GM12878 (cell line): Measurements from ENCODE around the gene NTN1. TPM values are rescaled to one million over a fixed set of nuclear protein-coding genes. Genes with fewer than 3 reads are reported as not detected.

Source experiments
- ATAC-seq: fragments of 200-7000 bp; cut with Tn5 transposase; 3 replicates; pipeline ENCODE4 v1.9.1; 2020; ENCODE audit warnings: mild to moderate bottlenecking, moderate library complexity
- BruUV-seq: library from RNA; stranded (reverse); fragments of 400-500 nt; replicated peaks from 2 replicates; lab custom pipeline; 2021; lab: Mats Ljungman, UMichigan
- CTCF ChIA-PET: fragments of 300-600 bp; sonication (Branson Sonifier 250); formaldehyde crosslinking; extraction: SDS; loops from one replicate; lab custom pipeline; 2021; ENCODE audit warnings: inconsistent platforms; lab: Yijun Ruan, JAX
- POLR2A ChIA-PET: fragments of 350-600 bp; formaldehyde crosslinking; extraction: SDS; loops from one replicate; lab custom pipeline; 2021; ENCODE audit warnings: inconsistent platforms; lab: Charles Lee
- RAD21 ChIA-PET: fragments of 300-600 bp; sonication (Branson Sonifier 250); formaldehyde crosslinking; loops from one replicate; lab custom pipeline; 2023; ENCODE audit warnings: antibody characterized with exemption; ENCODE audit not compliant: unreplicated experiment; lab: Charles Lee
- SMC1A ChIA-PET: fragments of 300-600 bp; sonication (Branson Sonifier 250); formaldehyde crosslinking; loops from one replicate; lab custom pipeline; 2023; ENCODE audit not compliant: unreplicated experiment, uncharacterized antibody; lab: Charles Lee
- DNase-seq: peaks from one replicate; pipeline ENCODE4 v3.0.0-alpha.2; 2011; ENCODE audit warnings: low read depth, low spot score
- FAIRE-seq: peaks from 3 replicates; lab custom pipeline; 2011; peaks lifted over from hg19 to GRCh38; lab: Jason Lieb, UNC
- H2AFZ ChIP-seq: 2 replicates; pipeline ENCODE4 v1.6.0; 2011; ENCODE audit warnings: low read depth, low read length, control low read depth; ENCODE audit not compliant: control insufficient read depth
- H3K27ac ChIP-seq: 2 replicates; pipeline ENCODE4 v1.5.1; 2011; ENCODE audit warnings: control low read depth; ENCODE audit not compliant: control insufficient read depth, insufficient read depth
- H3K27me3 ChIP-seq, 2 experiments: replicated peaks in 1 of 2; 2 replicates each; pipeline versions ENCODE4 v1.6.0 to v1.6.1; 2011; ENCODE audit warnings: low read length in 1 of 2; ENCODE audit not compliant: control insufficient read depth in 2 of 2, insufficient read depth in 2 of 2
- H3K36me3 ChIP-seq, 2 experiments: 2 replicates each; pipeline ENCODE4 v1.5.1; 2011; ENCODE audit warnings: low read length in 1 of 2; ENCODE audit not compliant: control insufficient read depth in 2 of 2, insufficient read depth in 2 of 2
- H3K4me1 ChIP-seq: 2 replicates; pipeline ENCODE4 v1.6.1; 2011; ENCODE audit warnings: mild to moderate bottlenecking, low read length, moderate library complexity, mixed read lengths; ENCODE audit not compliant: control insufficient read depth, insufficient read depth
- H3K4me2 ChIP-seq: 2 replicates; pipeline ENCODE4 v1.6.0; 2011; ENCODE audit warnings: control low read depth; ENCODE audit not compliant: control insufficient read depth, insufficient read depth
- H3K4me3 ChIP-seq: fragments of 200-600 bp; sonication (generic); 2 replicates; pipeline ENCODE4 v1.5.1; 2016
- H3K79me2 ChIP-seq: 2 replicates; pipeline ENCODE4 v1.6.0; 2011; ENCODE audit warnings: low read length; ENCODE audit not compliant: control insufficient read depth, insufficient read depth
- H3K9ac ChIP-seq: 2 replicates; pipeline ENCODE4 v1.8.0; 2011; ENCODE audit warnings: low read length, control low read depth, mixed read lengths; ENCODE audit not compliant: control insufficient read depth, insufficient read depth
- H3K9me3 ChIP-seq: replicated peaks from 3 replicates; pipeline ENCODE4 v1.5.1; 2011; ENCODE audit warnings: mild to moderate bottlenecking, low read length; ENCODE audit not compliant: control insufficient read depth, insufficient read depth
- H4K20me1 ChIP-seq: 2 replicates; pipeline ENCODE4 v1.6.0; 2011; ENCODE audit not compliant: control insufficient read depth, insufficient read depth
- CHD2 ChIP-seq: IDR thresholded peaks from 2 replicates; pipeline ENCODE4 v1.6.1; 2011; ENCODE audit warnings: low read depth, low read length, improper control_type of control experiment, borderline replicate concordance
- CREB1 ChIP-seq: IDR thresholded peaks from 2 replicates; pipeline ENCODE4 v1.6.1; 2012; ENCODE audit warnings: low read depth, mild to moderate bottlenecking, inconsistent platforms
- E2F4 ChIP-seq: IDR thresholded peaks from 2 replicates; pipeline ENCODE4 v1.6.1; 2012; ENCODE audit warnings: low read depth, low read length, improper control_type of control experiment
- EZH2 ChIP-seq: IDR thresholded peaks from 2 replicates; pipeline ENCODE4 v1.6.1; 2012; ENCODE audit warnings: low read depth, mild to moderate bottlenecking, control low read depth, inconsistent platforms, low read length, borderline replicate concordance; ENCODE audit not compliant: control insufficient read depth
- HSF1 ChIP-seq: fragments of 150-350 bp; IDR thresholded peaks from 2 replicates; pipeline ENCODE4 v1.6.1; 2014; ENCODE audit warnings: mild to moderate bottlenecking, low read depth, low read length
- IKZF2 ChIP-seq, 2 experiments: fragments of 450-650 bp; IDR thresholded peaks; 2 replicates each; pipeline ENCODE4 v1.6.1; 2017; ENCODE audit warnings: mild to moderate bottlenecking in 2 of 2, moderate library complexity in 2 of 2
- KAT2A ChIP-seq: conservative IDR thresholded peaks from 2 replicates; pipeline ENCODE4 v1.6.1; 2011; ENCODE audit warnings: low read depth, low read length; ENCODE audit not compliant: control insufficient read depth
- NBN ChIP-seq: fragments of 450-650 bp; IDR thresholded peaks from 2 replicates; pipeline ENCODE4 v1.6.1; 2016
- NR2C2 ChIP-seq: IDR thresholded peaks from 2 replicates; pipeline ENCODE4 v1.6.1; 2011; ENCODE audit warnings: borderline replicate concordance, low read depth; ENCODE audit not compliant: control insufficient read depth, insufficient read length
- NR2F1 ChIP-seq: fragments of 450-650 bp; conservative IDR thresholded peaks from 2 replicates; pipeline ENCODE4 v1.6.1; 2017; ENCODE audit warnings: mild to moderate bottlenecking
- PAX8 ChIP-seq: fragments of 450-650 bp; IDR thresholded peaks from 2 replicates; pipeline ENCODE4 v1.6.1; 2017; ENCODE audit warnings: mild to moderate bottlenecking, moderate library complexity
- RFX5 ChIP-seq: IDR thresholded peaks from 2 replicates; pipeline ENCODE4 v1.6.1; 2011; ENCODE audit warnings: low read depth, low read length, improper control_type of control experiment
- SIN3A ChIP-seq: IDR thresholded peaks from 2 replicates; pipeline ENCODE4 v1.6.1; 2012; ENCODE audit warnings: low read depth, low read length, improper control_type of control experiment
- SREBF2 ChIP-seq: IDR thresholded peaks from 2 replicates; pipeline ENCODE4 v1.6.1; 2012; ENCODE audit warnings: mild to moderate bottlenecking, low read length
- USF1 ChIP-seq: IDR thresholded peaks from 2 replicates; pipeline ENCODE4 v1.6.1; 2011; ENCODE audit warnings: borderline replicate concordance, low read depth, mild to moderate bottlenecking, moderate library complexity, mixed read lengths, low read length; ENCODE audit not compliant: insufficient read depth; ENCODE audit errors: extremely low read length
- ZNF274 ChIP-seq: IDR thresholded peaks from one replicate; pipeline ENCODE4 v1.8.0; 2011; ENCODE audit not compliant: insufficient read length, insufficient read depth
- ZNF687 ChIP-seq: fragments of 450-650 bp; IDR thresholded peaks from 2 replicates; pipeline ENCODE4 v1.6.1; 2017; ENCODE audit warnings: mild to moderate bottlenecking, moderate library complexity
- WGBS: methylation state at CpG from one replicate; pipeline ENCODE4 v1.1.6; 2016; ENCODE audit warnings: low lambda C conversion rate; ENCODE audit not compliant: insufficient replicate concordance, insufficient coverage; ENCODE audit errors: missing lambda C conversion rate; 5-methylcytosine and 5-hydroxymethylcytosine counted together
- in situ Hi-C: fragments of 300-500 bp; cut with MboI; formaldehyde crosslinking; loops from 9 replicates; pipeline ENCODE4 v1.14.3; 2018; ENCODE audit warnings: mixed read lengths
- intact Hi-C: fragments of 100-400 bp; cut with micrococcal nuclease; formaldehyde crosslinking; loops from one replicate; pipeline ENCODE4 v1.14.2; 2022; ENCODE audit not compliant: unreplicated experiment
- polyA plus RNA-seq, 11 experiments: library from polyadenylated mRNA; depleted of rRNA in 4 of 11; unstranded in 6 of 11; stranded (reverse) in 5 of 11; fragments of >200 nt; fragmentation: Nextera tagmentation in 4 of 11; fragmentation: Illumina TruSeq in 1 of 11; extraction: Ambion mirVana in 4 of 11; extraction: Trizol in 1 of 11; gene quantifications; 1 replicate in 1 of 11; 2 replicates in 10 of 11; pipeline versions ENCODE4 v1.2.1 to v1.2.3, GENCODE V29; 2011 to 2016; ENCODE audit warnings: inconsistent platforms in 2 of 11, missing spikeins in 2 of 11, low read depth in 1 of 11
- total RNA-seq, 4 experiments: library from RNA; depleted of rRNA in 3 of 4; stranded (reverse); fragments of >200 nt in 3 of 4; fragmentation: Illumina TruSeq in 1 of 4; extraction: Trizol in 1 of 4; gene quantifications; 2 replicates each; pipeline versions ENCODE4 v1.2.1 to v1.2.3, GENCODE V29; 2013 to 2021

NTN1 gene
- total and polyA plus RNA-seq, 10 of the 15 experiments (the other 5 are each of a cell fraction or from before 2014, with no cell fraction given), result 0.02 to 0.89 (median 0.35) TPM

GRCh38 chr17:9028988-9029570 lies 7.8 kb downstream of the NTN1 start:
- H3K4me2 ChIP-seq, result no peak overlapping the region
- no peaks in the 10 kb centered on the region for H4K20me1 ChIP-seq
- WGBS, result 47% methylated on average over 13 of the region's 13 CpGs
- H3K9ac ChIP-seq, result no peak overlapping the region
- no peaks in the 10 kb centered on the region for H3K36me3 ChIP-seq
- no peaks in the 10 kb centered on the region for H3K9me3 ChIP-seq
- FAIRE-seq (no peak), DNase-seq (no peak), ATAC-seq (no peak)
- POLR2A ChIA-PET, result no interaction called here
- H2AFZ ChIP-seq, result no peak overlapping the region
- no peak overlapping the region for H3K4me3 ChIP-seq
- intact Hi-C loops (no loop called here), in situ Hi-C loops (no loop called here)
- H3K27me3 ChIP-seq, result peaks cover 4% of the 10 kb centered on the region in 2 experiments; a peak in 3 of 4 replicates
- CTCF ChIA-PET, result interaction anchor here (0.6 to 1.1 kb wide), 3 partner anchors 263 to 980 kb away, joined by 3 to 5 read pairs (median 3); no protein-coding TSS in a partner anchor
- H3K79me2 ChIP-seq, result no peaks in the 10 kb centered on the region
- SMC1A ChIA-PET, result interaction anchor here (0.6 kb wide), 1 partner anchor 32 kb away, joined by 3 read pairs; no protein-coding TSS in a partner anchor
- no TSS peak for BruUV-seq
- RAD21 ChIA-PET, result interaction anchor here (0.6 kb wide), 1 partner anchor 16 kb away, joined by 3 read pairs; no protein-coding TSS in a partner anchor
- H3K27ac ChIP-seq, result no peak overlapping the region
- H3K4me1 ChIP-seq, result no peaks in the 10 kb centered on the region
- TF ChIP-seq CREB1 (no peak), IKZF2 (IDR thresholded peaks at IDR 0.05) (no peak), SIN3A (no peak), HSF1 (no peak), SREBF2 (no peak), CHD2 (no peak), PAX8 (no peak), NR2C2 (no peak), EZH2 (no peak), ZNF274 (no peak), NR2F1 (no peak), RFX5 (no peak), KAT2A (no peak), NBN (no peak), USF1 (no peak), E2F4 (no peak), ZNF687 (no peak)
